ENCODE data around the gene OFD1. TPM values are rescaled to one million over a fixed set of nuclear protein-coding genes. Genes with fewer than 3 reads are reported as not detected.

Gene OFD1
- total RNA-seq, 1 donor from 2014 or later, result 49.1 TPM

DNA sequence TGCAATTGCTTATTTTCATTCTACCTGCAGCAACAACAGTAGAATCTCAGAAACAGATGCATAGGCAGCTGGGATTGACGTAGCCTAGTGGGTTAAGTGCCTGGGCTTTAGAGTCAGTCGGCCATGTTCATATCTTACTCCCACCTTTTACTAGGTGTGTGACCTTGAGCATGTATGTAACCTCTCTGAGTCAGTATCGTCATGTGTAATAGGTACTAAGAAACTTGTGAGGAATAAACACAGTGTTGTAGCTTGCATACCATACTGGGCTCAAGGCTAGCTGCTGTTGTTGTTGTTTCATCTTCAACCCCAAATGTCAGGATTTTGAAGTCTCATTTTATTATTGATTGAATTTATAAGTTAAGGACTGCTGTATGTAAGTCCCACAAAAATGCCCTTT lies 31.4 kb upstream of the OFD1 start:
- intact Hi-C loops (cut with DNase I), result no loop called here
- Histone ChIP-seq H3K36me3 (no peaks in the 10 kb centered on the region), H3K4me3 (no peak overlapping the region), H3K27me3 (no peaks in the 10 kb centered on the region), H3K4me1 (peaks cover 34% of the 10 kb centered on the region), H3K27ac (no peak overlapping the region), H3K9me3 (no peaks in the 10 kb centered on the region)
- no peak for DNase-seq (ENCODE audit: extremely low spot score in 2 of 2)
- TF ChIP-seq POLR2AphosphoS5 (IDR thresholded peaks at IDR 0.05; ENCODE audit: insufficient read depth in 1 of 2, low read depth in 1 of 2) (no peak), POLR2A (IDR thresholded peaks at IDR 0.05) (no peak)
- TF ChIP-seq, protein P1, sequence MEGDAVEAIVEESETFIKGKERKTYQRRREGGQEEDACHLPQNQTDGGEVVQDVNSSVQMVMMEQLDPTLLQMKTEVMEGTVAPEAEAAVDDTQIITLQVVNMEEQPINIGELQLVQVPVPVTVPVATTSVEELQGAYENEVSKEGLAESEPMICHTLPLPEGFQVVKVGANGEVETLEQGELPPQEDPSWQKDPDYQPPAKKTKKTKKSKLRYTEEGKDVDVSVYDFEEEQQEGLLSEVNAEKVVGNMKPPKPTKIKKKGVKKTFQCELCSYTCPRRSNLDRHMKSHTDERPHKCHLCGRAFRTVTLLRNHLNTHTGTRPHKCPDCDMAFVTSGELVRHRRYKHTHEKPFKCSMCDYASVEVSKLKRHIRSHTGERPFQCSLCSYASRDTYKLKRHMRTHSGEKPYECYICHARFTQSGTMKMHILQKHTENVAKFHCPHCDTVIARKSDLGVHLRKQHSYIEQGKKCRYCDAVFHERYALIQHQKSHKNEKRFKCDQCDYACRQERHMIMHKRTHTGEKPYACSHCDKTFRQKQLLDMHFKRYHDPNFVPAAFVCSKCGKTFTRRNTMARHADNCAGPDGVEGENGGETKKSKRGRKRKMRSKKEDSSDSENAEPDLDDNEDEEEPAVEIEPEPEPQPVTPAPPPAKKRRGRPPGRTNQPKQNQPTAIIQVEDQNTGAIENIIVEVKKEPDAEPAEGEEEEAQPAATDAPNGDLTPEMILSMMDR (IDR thresholded peaks at IDR 0.05), result no peak

DNA sequence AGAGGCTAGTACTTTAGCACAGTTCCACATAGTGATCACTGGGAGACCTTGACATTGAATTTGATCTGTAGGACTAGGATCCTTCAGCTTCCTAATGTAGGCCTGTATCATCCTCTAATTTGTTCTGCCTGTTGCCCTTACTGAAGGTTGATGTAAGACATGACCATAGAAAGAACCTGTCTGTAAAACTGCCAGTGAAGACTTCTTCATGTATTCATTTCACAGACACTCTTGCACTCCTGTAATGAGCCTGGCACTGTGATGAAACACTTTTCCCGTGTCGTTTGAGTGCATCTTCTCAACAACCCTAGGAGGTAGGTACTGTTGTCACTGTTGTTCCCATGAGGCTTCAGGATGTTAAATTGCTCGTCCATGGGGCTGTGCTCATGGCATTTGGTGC lies 31.0 kb upstream of the OFD1 start:
- H3K27ac ChIP-seq, result no peak overlapping the region
- no peaks in the 10 kb centered on the region for H3K27me3 ChIP-seq
- TF ChIP-seq, protein P1 (IDR thresholded peaks at IDR 0.05), result no peak
- TF ChIP-seq POLR2A (IDR thresholded peaks at IDR 0.05) (no peak), POLR2AphosphoS5 (IDR thresholded peaks at IDR 0.05; ENCODE audit: insufficient read depth in 1 of 2, low read depth in 1 of 2) (no peak)
- H3K9me3 ChIP-seq, result no peaks in the 10 kb centered on the region
- H3K36me3 ChIP-seq, result no peaks in the 10 kb centered on the region
- no peak for DNase-seq (ENCODE audit: extremely low spot score in 2 of 2)
- peaks cover 34% of the 10 kb centered on the region for H3K4me1 ChIP-seq
- H3K4me3 ChIP-seq, result no peak overlapping the region
- intact Hi-C loops (cut with DNase I), result no loop called here

DNA sequence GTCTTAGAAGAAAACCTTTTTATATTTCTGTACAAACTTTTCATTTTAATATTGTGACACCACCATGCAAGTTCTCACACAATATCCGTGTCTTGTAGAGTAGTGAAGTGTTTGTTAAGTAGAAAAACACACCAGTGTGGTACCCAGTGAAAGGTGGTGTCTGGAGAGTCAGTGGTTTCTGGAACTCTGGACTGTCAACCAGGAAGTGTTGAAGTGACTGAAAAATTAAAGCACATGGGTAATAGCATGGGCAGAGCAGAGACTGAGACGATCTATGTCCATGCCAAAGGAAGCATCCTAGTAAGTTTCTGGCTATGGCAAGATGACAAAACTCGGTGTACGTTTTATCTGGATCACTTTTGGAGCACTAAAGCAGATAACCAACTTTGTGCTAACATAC lies 23.4 kb upstream of the OFD1 start:
- H3K4me3 ChIP-seq, result no peak overlapping the region
- peaks cover 0 to 9% of the 10 kb centered on the region in 2 donors for H3K36me3 ChIP-seq

DNA sequence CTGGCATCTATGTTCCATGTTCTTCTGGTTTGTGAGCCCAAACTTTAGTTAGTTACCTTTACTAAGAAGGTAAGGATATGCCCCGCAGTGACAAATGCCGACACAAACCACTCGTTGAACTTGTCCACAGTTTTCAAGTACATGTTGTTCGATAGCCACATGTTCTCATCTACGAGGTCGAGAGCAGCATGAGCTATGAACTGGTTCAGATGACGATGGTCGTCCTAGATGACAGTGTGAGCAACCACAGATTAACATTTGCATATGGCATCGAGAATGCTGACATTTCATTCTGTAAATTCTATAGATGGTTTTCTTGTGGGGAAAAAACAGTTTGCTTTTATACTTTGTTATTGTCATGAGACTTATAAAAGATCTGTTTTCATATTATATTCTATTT lies 18.1 kb upstream of the OFD1 start:
- peaks cover 19% of the 10 kb centered on the region for H3K4me1 ChIP-seq
- intact Hi-C loops (cut with DNase I), result no loop called here
- H3K27ac ChIP-seq, result no peak overlapping the region
- H3K36me3 ChIP-seq, result peaks cover 0 to 13% of the 10 kb centered on the region in 2 donors
- H3K4me3 ChIP-seq, result no peak overlapping the region
- H3K9me3 ChIP-seq, result no peaks in the 10 kb centered on the region
- no peak for DNase-seq (ENCODE audit: extremely low spot score in 2 of 2)
- H3K27me3 ChIP-seq, result no peaks in the 10 kb centered on the region
- TF ChIP-seq POLR2AphosphoS5 (IDR thresholded peaks at IDR 0.05; ENCODE audit: insufficient read depth in 1 of 2, low read depth in 1 of 2) (no peak), POLR2A (IDR thresholded peaks at IDR 0.05) (no peak)
- TF ChIP-seq, protein P1 (IDR thresholded peaks at IDR 0.05), result no peak

More for the DNA sequence above, 23.4 kb upstream of the OFD1 start:
- no peaks in the 10 kb centered on the region for H3K27me3 ChIP-seq
- DNase-seq (ENCODE audit: extremely low spot score in 2 of 2), result no peak
- intact Hi-C loops (cut with DNase I), result no loop called here
- no peaks in the 10 kb centered on the region for H3K9me3 ChIP-seq
- TF ChIP-seq, protein P1 (IDR thresholded peaks at IDR 0.05), result no peak
- no peak for TF ChIP-seq POLR2A (IDR thresholded peaks at IDR 0.05)
- no peak for TF ChIP-seq POLR2AphosphoS5 (IDR thresholded peaks at IDR 0.05; ENCODE audit: insufficient read depth in 1 of 2, low read depth in 1 of 2)
- H3K4me1 ChIP-seq, result no peaks in the 10 kb centered on the region
- H3K27ac ChIP-seq, result no peak overlapping the region

DNA sequence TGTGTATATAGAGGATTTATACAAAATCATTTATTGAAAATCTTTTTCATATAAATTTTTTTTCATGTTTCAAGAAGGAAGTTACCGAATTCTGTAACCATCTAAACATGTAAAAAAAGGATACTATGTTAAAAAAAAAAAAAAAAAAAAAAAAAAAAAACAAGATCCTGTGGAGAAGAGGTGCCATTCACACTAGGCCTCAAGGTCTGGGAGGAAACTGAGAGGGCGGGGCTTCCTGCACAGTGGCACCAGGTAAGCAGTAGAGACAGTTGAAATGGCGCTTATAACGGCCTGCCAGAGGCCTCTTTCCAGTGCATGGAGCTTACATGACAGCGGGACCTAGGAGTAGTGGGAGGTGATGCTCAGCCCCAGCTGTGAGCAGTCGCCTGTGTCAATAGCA lies 17.6 kb upstream of the OFD1 start:
- intact Hi-C loops (cut with DNase I), result no loop called here
- no peak for DNase-seq (ENCODE audit: extremely low spot score in 2 of 2)
- TF ChIP-seq POLR2A (IDR thresholded peaks at IDR 0.05) (no peak), POLR2AphosphoS5 (IDR thresholded peaks at IDR 0.05; ENCODE audit: insufficient read depth in 1 of 2, low read depth in 1 of 2) (no peak)
- TF ChIP-seq, protein P1 (IDR thresholded peaks at IDR 0.05), result no peak
- no peak overlapping the region for H3K27ac ChIP-seq
- H3K9me3 ChIP-seq, result no peaks in the 10 kb centered on the region
- peaks cover 19% of the 10 kb centered on the region for H3K4me1 ChIP-seq
- no peaks in the 10 kb centered on the region for H3K27me3 ChIP-seq
- H3K36me3 ChIP-seq, result peaks cover 0 to 13% of the 10 kb centered on the region in 2 donors
- H3K4me3 ChIP-seq, result no peak overlapping the region

Measured in vagina (tissue), 2 donors.